Stimulated activated CD4-positive, alpha-beta T cell treated with anti-CD3 and anti-CD28 coated beads, TNF-alpha, amount 100 ng/mL, for 24 hours (primary cell): ENCODE data around the gene ZNF771.
"Not testable (repeated sequence)": the region's sequence is repeated elsewhere in the genome, so short reads cannot be mapped to it uniquely, and the experiment has no call there.

ENCODE experiments used
- DNase-seq, 3 experiments: peaks; one replicate each; pipeline ENCODE4 v3.0.0-alpha.2; 2020; ENCODE audit warnings: low read depth in 3 of 3

Gene ZNF771

DNA sequence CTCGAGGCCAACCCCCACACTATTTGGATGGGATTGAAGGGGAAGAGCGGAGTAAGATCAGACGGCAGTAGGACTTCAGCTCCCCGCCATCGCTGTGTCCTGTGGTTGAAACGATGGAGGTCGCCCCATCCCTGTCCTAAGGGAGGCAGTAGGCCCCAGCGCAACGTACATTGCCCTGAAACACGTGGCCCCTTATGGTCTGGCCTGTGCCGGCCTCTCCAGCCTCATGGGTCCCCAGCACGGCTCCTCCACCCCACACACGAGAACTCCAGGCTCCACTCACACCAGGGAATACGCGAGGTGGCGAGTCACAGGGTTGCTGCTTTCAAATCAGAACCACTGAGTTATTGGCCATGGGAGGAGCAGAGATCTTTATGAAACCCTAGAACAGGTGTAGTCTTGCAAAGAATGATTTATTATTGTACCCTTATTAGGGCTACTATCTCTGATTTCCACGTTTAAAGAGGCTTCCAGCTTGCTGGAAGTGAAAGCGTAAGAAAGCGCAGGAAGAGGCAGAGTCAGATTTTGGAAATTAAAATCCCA, 23.1 kb downstream of the ZNF771 start:
- DNase-seq = no peak

- peak in 2 of 3 experiments; percentile 47 to 76 for DNase-seq
Measured at GRCh38 chr16:30434852-30435251, 27.4 kb downstream of the ZNF771 start.

- no peak for DNase-seq
Measured at GRCh38 chr16:30437511-30438046, 30.2 kb downstream of the ZNF771 start.

GRCh38 chr16:30438835-30439234, 31.4 kb downstream of the ZNF771 start:
- DNase-seq = no peak

DNA sequence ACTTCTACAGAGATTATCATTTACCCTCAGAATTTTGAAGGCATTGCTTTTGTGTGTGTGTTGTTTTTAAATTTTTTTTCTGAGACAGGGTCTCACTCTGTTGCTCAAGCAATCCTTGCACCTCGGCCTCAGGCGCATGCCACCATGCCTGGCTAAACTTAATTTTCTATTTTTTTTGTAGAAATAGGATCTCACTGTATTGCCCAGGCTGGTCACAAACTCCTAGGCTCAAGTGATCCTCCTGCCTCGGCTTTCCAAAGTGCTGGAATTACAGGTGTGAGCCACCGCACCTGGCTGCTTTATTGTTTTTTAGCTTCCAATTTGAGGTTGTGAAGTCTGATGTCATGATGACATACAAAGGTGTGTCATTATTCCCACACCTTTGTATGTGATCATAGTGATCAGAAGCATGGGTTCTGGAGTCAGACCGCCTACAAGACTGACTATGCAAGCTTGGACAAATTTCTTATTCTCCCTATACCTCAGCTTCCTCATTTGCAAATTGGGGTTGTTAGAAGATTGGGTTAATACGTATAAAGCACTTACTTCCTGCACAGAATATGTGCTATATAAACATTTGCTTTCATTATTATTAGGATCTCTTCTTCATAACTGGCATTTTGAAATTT, 32.4 kb downstream of the ZNF771 start:
- no peak for DNase-seq

GRCh38 chr16:30443631-30444030, 36.2 kb downstream of the ZNF771 start:
- no peak for DNase-seq

- DNase-seq = no peak
Measured at GRCh38 chr16:30444231-30445148, 37.1 kb downstream of the ZNF771 start.

GRCh38 chr16:30445149-30445407, 37.7 kb downstream of the ZNF771 start:
- no peak for DNase-seq

- peak; percentile 87 to 98 (median 93) for DNase-seq
Measured at GRCh38 chr16:30445408-30446202, 38.2 kb downstream of the ZNF771 start, which contains the start of gene SEPHS2. Gene SEPHS2 (minus strand): TSS chr16:30445874. CDS start chr16:30445727, 147 bp downstream.

- DNase-seq = no peak
Measured at GRCh38 chr16:30446203-30446595, 38.8 kb downstream of the ZNF771 start.

- no peak for DNase-seq
Measured at GRCh38 chr16:30447512-30448226, 40.3 kb downstream of the ZNF771 start.

DNA sequence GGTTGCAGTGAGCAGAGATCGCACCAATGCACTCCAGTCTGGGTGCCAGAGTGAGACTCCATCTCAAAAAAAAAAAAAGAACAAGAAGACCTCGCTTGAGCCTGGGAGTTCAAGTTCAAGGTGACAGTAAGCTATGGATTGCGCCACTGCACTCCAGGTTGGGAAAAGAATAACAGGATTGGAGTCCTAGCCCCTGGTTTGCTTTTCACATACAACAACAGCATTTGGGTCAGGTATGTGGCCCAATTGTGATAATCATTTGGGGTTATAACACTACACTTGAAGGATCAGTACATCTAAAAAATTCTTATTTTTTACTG, 41.7 kb downstream of the ZNF771 start:
- no peak for DNase-seq

DNA sequence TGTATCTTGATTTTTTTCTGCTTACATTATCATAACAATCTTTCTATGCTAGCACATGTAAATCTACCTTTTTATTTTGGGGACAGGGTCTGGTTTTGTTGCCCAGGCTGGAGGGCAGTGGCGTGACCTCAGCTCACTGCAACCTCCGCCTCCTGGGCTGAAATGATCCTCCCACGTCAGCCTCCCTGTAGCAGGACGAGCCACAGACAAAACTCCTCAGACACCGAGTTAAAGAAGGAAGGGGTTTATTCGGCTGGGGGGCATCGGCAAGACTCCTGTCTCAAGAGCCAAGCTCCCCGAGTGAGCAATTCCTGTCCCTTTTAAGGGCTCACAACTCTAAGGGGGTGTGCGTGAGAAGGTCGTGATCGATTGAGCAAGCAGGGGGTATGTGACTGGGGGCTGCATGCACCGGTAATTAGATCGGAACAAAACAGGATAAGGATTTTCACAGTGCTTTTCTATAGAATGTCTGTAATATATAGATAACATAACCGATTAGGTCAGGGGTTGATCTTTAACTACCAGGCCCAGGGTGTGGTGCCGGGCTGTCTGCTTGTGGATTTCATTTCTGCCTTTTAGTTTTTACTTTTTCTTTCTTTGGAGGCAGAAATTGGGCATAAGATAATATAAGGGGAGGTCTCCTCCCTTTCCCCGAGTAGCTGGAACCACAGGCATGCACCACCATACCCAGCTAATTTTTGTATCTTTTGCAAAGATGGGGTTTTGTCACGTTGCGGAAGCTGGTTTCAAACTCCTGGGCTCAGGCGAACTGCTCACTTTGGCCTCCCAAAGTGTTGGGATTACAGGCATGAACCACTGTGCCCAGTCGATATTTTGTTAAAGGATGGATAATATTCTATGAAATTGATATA, 45.5 kb downstream of the ZNF771 start:
- not testable (repeated sequence) for DNase-seq

DNA sequence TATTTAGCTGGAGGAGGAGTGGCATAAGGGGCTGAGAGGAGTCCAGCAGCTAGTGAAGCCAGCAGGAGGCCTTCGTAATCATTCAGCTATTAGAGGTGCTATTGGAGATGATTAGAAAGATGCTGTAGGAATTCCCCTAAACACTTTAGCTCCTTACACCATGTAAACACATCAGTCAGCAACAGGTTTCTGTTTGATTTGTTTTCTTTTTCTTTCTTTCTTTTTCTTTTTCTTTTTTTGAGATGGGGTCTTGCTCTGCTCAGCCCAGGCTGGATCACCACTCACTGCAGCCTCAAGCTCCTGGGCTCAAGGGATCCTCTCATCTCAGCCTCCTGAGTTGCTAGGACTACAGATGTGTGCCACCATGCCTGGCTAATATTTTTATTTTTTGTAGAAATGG, 48.9 kb downstream of the ZNF771 start:
- DNase-seq = no peak

DNA sequence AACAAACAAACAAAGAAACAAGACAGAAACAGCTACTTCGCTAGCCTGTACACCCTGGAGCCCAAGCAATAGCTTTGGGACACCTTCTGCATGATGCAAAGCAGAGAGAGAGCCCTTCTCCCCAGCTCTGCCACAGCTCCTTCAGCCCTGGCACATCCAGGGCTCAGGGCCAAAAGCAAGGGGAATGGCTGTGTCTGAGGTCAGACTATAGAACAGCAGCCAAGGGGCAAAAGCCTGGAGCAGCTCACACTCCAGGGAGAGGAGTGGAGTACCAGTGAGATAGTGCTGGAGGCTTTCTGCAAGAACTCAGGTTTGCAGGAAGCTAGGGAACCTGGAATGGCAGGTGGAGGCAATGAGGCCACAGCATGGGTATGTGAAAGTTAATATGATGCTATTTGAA, 49.9 kb downstream of the ZNF771 start:
- no peak for DNase-seq

GRCh38 chr16:30457743-30458560, 50.5 kb downstream of the ZNF771 start:
- DNase-seq = no peak

DNA sequence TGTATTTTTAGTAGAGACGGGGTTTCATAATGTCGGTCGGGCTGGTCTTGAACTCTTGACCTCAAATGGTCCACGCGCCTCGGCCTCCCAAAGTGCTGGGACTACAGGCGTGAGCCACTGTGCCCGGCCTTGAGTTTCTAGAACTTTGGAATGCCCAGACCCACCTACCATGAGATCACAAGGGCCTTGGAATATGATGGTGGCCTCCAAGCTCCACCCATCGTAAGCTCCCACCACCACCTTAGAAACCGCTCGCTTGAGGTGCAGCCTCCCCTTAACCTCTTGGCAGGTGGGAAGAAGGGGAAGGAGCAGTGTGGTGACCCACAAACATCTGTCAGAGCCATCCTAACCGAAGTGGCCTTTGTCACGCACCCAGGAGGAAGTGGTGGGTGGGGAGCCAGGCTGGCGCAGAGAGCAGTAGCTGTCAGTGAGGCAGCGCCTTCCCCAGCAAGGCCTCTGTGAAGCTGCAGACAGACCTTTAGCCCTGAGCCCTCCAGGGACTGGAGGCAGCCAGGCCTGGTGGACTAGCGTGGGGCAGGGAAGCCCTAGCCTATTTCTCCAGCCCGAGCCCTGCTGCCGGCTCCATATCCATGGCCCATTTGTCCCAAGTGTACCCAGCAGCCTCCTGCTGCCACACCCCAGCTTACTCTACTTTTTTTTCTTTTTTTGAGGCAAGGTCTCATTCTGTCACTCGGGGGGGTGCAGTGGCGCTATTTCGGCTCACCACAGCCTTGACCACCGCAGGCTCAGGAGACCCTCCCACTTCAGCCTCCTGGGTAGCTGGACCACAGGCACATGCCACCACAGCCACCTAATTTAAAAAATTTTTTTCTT, 51.4 kb downstream of the ZNF771 start:
- peak; percentile 67 to 89 (median 79) for DNase-seq

- DNase-seq = no peak
Measured at GRCh38 chr16:30459456-30459855, 52.0 kb downstream of the ZNF771 start.

DNA sequence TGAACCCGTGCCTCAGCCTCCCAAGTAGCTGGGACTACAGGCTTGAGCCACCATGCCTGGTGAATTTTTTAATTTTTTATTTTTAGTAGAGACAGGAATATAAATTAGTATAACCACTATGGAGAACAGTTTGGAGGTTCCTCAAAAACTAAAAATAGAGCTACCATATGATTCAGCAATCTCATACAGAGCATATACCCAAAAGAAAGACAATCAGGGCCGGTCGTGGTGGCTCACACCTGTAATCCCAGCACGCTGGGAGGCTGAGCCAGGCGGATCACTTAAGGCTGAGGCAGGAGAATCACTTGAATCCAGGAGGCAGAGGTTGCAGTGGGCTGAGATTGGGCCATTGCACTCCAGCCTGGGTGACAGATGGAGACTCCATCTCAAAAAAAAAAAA, 54.0 kb downstream of the ZNF771 start:
- not testable (repeated sequence) for DNase-seq
